ENCODE results near the gene NCAM2.

The NCAM2 gene

DNA sequence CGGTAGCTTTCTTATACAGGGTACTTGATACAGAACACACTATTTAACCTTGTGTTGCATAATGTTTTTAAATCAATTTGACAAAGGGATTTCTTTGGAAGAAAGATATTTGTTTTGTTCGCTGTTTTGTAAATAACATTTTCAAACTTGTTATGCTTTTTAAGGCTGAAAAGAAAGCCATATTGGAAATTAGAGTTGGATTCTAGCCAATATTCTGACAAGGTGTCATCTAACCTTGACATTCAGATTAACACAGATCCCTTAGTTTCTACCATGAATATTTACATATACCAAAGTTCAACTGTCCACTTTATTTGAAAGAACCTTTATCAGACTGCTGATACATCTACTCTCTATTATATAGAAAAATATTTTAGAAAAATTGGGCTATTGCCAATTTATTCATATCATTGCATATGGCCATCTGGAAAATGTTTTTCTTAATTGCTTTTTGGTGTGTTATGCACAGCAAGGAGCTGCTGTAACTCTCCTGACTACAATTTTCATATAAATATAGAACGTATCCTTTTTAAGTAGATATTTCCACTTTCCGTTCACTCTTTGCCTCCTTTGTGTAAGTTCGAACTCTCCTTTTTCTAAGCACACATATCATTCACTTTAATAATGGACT, 206.3 kb downstream of the NCAM2 start:
- ChIA-PET CTCF (no interaction called here), POLR2A (no interaction called here)
- DNase-seq (ENCODE audit: extremely low spot score): no peak
- TF ChIP-seq SP1 (IDR thresholded peaks at IDR 0.05): no peak
- no peak for TF ChIP-seq HDGF (IDR thresholded peaks at IDR 0.05; ENCODE audit: borderline replicate concordance)
- no peak for TF ChIP-seq L3MBTL2 (conservative IDR thresholded peaks at IDR 0.05)
- no peak for TF ChIP-seq CTBP1 (IDR thresholded peaks at IDR 0.05; ENCODE audit: borderline replicate concordance)

DNA sequence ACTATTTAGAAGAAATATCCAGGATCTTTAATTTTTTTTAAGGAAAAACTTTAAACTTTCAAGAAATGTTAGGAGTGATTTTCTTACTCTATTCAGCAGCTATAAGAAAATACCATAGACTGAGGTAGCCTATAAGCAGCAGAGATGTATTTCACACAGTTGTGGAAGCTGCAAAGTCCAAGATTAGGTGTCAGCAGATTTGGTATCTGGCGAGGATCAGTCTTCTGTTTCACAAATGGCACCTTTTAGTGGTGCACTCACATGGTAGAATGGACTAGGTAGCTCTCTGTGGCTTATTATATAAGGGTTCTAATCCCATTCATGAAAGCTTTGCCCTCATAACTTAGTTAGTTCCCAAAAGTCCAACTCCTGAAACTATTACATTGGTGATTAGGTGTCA, 207.4 kb downstream of the NCAM2 start:
- DNase-seq (ENCODE audit: extremely low spot score): no peak
- POLR2A ChIA-PET: no interaction called here
- TF ChIP-seq FOXA1 (IDR thresholded peaks at IDR 0.05) (no peak), SP1 (IDR thresholded peaks at IDR 0.05) (no peak), FOXK2 (IDR thresholded peaks at IDR 0.05) (no peak), ARNT (IDR thresholded peaks at IDR 0.05) (no peak), BHLHE40 (IDR thresholded peaks at IDR 0.05; ENCODE audit: borderline replicate concordance) (no peak), NFRKB (IDR thresholded peaks at IDR 0.05) (no peak), FOXM1 (IDR thresholded peaks at IDR 0.05; ENCODE audit: borderline replicate concordance) (no peak), ZNF384 (IDR thresholded peaks at IDR 0.05) (no peak), SUZ12 (IDR thresholded peaks at IDR 0.05) (no peak), CTBP1 (IDR thresholded peaks at IDR 0.05; ENCODE audit: borderline replicate concordance) (no peak), L3MBTL2 (conservative IDR thresholded peaks at IDR 0.05) (no peak), TARDBP (IDR thresholded peaks at IDR 0.05) (no peak), LEF1 (IDR thresholded peaks at IDR 0.05; ENCODE audit: borderline replicate concordance) (no peak), ELF4 (IDR thresholded peaks at IDR 0.05) (no peak)
- CTCF ChIA-PET: no interaction called here

DNA sequence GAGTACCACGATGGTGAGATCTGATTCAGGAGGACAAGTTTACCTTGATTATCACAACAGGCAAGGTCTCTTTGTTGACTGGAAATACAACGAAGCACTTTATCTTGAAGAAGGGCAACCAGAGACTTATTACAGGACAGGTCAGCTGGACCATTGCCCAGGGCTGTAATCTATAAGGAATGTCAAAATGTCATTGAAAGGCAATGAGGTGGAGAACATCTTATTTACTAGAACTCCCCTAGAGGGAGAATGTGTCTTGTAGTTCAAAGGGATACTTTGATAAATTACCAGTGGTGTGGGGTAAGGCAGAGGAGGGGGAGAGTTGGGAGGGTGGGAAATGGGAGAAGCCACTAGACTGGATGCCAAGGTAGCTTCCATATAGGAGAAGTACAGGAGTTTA, 212.3 kb downstream of the NCAM2 start:
- ChIA-PET CTCF (no interaction called here), POLR2A (no interaction called here)
- DNase-seq (ENCODE audit: extremely low spot score): no peak
- no peak for TF ChIP-seq ZNF384 (IDR thresholded peaks at IDR 0.05)
- TF ChIP-seq, protein P1, sequence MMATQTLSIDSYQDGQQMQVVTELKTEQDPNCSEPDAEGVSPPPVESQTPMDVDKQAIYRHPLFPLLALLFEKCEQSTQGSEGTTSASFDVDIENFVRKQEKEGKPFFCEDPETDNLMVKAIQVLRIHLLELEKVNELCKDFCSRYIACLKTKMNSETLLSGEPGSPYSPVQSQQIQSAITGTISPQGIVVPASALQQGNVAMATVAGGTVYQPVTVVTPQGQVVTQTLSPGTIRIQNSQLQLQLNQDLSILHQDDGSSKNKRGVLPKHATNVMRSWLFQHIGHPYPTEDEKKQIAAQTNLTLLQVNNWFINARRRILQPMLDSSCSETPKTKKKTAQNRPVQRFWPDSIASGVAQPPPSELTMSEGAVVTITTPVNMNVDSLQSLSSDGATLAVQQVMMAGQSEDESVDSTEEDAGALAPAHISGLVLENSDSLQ (IDR thresholded peaks at IDR 0.05): no peak
- no peak for TF ChIP-seq TARDBP (IDR thresholded peaks at IDR 0.05)

DNA sequence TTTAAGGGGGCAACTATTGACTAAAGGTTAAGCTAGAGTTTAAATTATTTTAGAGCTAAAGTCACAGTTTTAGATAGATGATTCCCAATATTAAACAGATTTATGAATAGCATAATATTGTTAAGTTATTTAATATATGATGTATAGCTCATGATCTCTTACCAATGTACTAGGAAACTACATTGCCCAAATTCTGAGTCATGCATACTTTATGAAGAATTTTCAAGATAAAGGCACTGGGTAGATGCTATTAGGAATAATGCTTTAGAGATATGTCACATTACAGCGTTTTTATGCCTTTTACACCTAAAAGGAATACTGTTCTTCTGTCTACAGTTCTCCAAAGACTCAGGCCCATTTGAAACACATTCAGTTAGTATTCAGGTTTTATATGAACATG, 215.1 kb downstream of the NCAM2 start:
- ChIA-PET CTCF (interaction anchor here (0.6 kb wide), 1 partner anchor 377 kb away, joined by 5 read pairs; no protein-coding TSS in a partner anchor), POLR2A (no interaction called here)
- TF ChIP-seq FOXA1 (IDR thresholded peaks at IDR 0.05) (no peak), LEF1 (IDR thresholded peaks at IDR 0.05; ENCODE audit: borderline replicate concordance) (no peak), SP1 (IDR thresholded peaks at IDR 0.05) (no peak), FOXK2 (IDR thresholded peaks at IDR 0.05) (no peak), TARDBP (IDR thresholded peaks at IDR 0.05) (no peak), L3MBTL2 (conservative IDR thresholded peaks at IDR 0.05) (no peak), CTBP1 (IDR thresholded peaks at IDR 0.05; ENCODE audit: borderline replicate concordance) (no peak), FOXM1 (IDR thresholded peaks at IDR 0.05; ENCODE audit: borderline replicate concordance) (no peak), ARNT (IDR thresholded peaks at IDR 0.05) (no peak), BHLHE40 (IDR thresholded peaks at IDR 0.05; ENCODE audit: borderline replicate concordance) (no peak), ELF4 (IDR thresholded peaks at IDR 0.05) (no peak), ZNF384 (IDR thresholded peaks at IDR 0.05) (no peak), HDGF (IDR thresholded peaks at IDR 0.05; ENCODE audit: borderline replicate concordance) (no peak), SUZ12 (IDR thresholded peaks at IDR 0.05) (no peak), NFRKB (IDR thresholded peaks at IDR 0.05) (no peak)
- TF ChIP-seq, protein P1 (IDR thresholded peaks at IDR 0.05): no peak
- DNase-seq (ENCODE audit: extremely low spot score): no peak

DNA sequence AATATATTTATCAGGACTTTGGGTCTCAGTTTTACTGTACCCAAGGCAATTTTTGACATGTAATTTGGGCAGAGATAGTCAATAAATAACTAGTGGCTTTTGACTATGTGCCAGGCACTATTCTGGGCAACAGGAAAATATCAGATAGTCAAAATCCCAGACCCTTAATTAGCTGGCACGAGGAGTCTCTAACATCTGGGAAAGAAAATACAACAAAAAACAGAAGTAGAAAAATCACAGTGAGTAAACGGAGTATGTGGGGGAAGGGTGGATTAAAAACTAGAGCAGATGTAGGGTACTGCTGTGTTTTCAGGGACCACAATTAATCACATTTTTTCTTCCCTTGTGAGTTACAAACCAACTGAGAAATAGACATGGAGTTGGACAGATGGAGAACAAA, 217.8 kb downstream of the NCAM2 start:
- TF ChIP-seq, protein P1 (IDR thresholded peaks at IDR 0.05): no peak
- TF ChIP-seq ZNF384 (IDR thresholded peaks at IDR 0.05): no peak
- no peak for TF ChIP-seq TARDBP (IDR thresholded peaks at IDR 0.05)
- no peak for TF ChIP-seq LEF1 (IDR thresholded peaks at IDR 0.05; ENCODE audit: borderline replicate concordance)
- TF ChIP-seq FOXK2 (IDR thresholded peaks at IDR 0.05): no peak
- no peak for TF ChIP-seq FOXA1 (IDR thresholded peaks at IDR 0.05)
- TF ChIP-seq SUZ12 (IDR thresholded peaks at IDR 0.05): no peak
- no peak for TF ChIP-seq CTBP1 (IDR thresholded peaks at IDR 0.05; ENCODE audit: borderline replicate concordance)
- TF ChIP-seq NFRKB (IDR thresholded peaks at IDR 0.05): no peak
- TF ChIP-seq ELF4 (IDR thresholded peaks at IDR 0.05): no peak
- TF ChIP-seq L3MBTL2 (conservative IDR thresholded peaks at IDR 0.05): no peak
- no peak for TF ChIP-seq SP1 (IDR thresholded peaks at IDR 0.05)
- no peak for TF ChIP-seq HDGF (IDR thresholded peaks at IDR 0.05; ENCODE audit: borderline replicate concordance)
- no peak for DNase-seq (ENCODE audit: extremely low spot score)
- CTCF ChIA-PET: no interaction called here
- POLR2A ChIA-PET: no interaction called here

DNA sequence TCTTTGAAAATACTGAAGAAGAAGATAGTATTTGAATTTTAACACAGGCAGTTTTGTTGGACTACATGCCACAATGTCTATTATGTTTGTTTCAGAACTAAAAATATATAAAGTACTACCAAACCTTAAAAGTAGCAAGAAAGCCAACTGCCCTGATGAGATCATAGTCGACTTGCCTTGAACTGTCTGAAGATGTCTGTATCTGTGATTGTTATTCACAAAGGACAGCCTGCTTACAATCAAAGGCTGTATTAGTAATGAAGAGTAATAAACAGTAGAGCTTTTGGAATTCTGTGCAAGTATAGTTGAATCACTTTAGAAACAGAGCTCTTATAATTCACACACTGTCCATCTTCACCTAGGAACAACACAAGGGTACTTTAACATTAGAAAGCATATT, 228.3 kb downstream of the NCAM2 start:
- CTCF ChIA-PET: no interaction called here
- no peak for DNase-seq (ENCODE audit: extremely low spot score)
- no peak for TF ChIP-seq FOXA1 (IDR thresholded peaks at IDR 0.05)
- TF ChIP-seq ELF4 (IDR thresholded peaks at IDR 0.05): no peak
- no peak for TF ChIP-seq SUZ12 (IDR thresholded peaks at IDR 0.05)
- TF ChIP-seq FOXM1 (IDR thresholded peaks at IDR 0.05; ENCODE audit: borderline replicate concordance): no peak
- TF ChIP-seq CTBP1 (IDR thresholded peaks at IDR 0.05; ENCODE audit: borderline replicate concordance): no peak
- no peak for TF ChIP-seq BHLHE40 (IDR thresholded peaks at IDR 0.05; ENCODE audit: borderline replicate concordance)
- no peak for TF ChIP-seq ZNF384 (IDR thresholded peaks at IDR 0.05)
- TF ChIP-seq LEF1 (IDR thresholded peaks at IDR 0.05; ENCODE audit: borderline replicate concordance): no peak
- TF ChIP-seq TARDBP (IDR thresholded peaks at IDR 0.05): no peak
- no peak for TF ChIP-seq NFRKB (IDR thresholded peaks at IDR 0.05)
- no peak for TF ChIP-seq SP1 (IDR thresholded peaks at IDR 0.05)
- TF ChIP-seq L3MBTL2 (conservative IDR thresholded peaks at IDR 0.05): no peak
- no peak for TF ChIP-seq FOXK2 (IDR thresholded peaks at IDR 0.05)
- TF ChIP-seq HDGF (IDR thresholded peaks at IDR 0.05; ENCODE audit: borderline replicate concordance): no peak
- TF ChIP-seq, protein P1 (IDR thresholded peaks at IDR 0.05): no peak
- TF ChIP-seq ARNT (IDR thresholded peaks at IDR 0.05): no peak
- POLR2A ChIA-PET: no interaction called here
